K562 (cell line): Measurements from ENCODE around the gene ESPN.

Source experiments
- EP400 ChIP-seq: fragments of 450-650 bp; IDR thresholded peaks from 2 replicates; pipeline ENCODE4 v1.6.1; 2017; ENCODE audit warnings: antibody characterized with exemption, mild to moderate bottlenecking, moderate library complexity
- EZH2 ChIP-seq: IDR thresholded peaks from 2 replicates; pipeline ENCODE4 v1.6.1; 2012; ENCODE audit warnings: low read depth, mild to moderate bottlenecking, inconsistent platforms, low read length, borderline replicate concordance
- HDAC6 ChIP-seq: IDR thresholded peaks from 2 replicates; pipeline ENCODE4 v1.6.1; 2012; ENCODE audit warnings: low read depth, mild to moderate bottlenecking, control low read depth, inconsistent platforms, low read length, moderate library complexity
- HNRNPK ChIP-seq: fragments of 200-400 bp; formaldehyde crosslinking; IDR thresholded peaks from one replicate; pipeline ENCODE4 v1.6.1; 2018; ENCODE audit warnings: mild to moderate bottlenecking, low read depth, low read length; ENCODE audit not compliant: poor library complexity, severe bottlenecking
- HNRNPUL1 ChIP-seq: fragments of 200-400 bp; formaldehyde crosslinking; IDR thresholded peaks from 2 replicates; pipeline ENCODE4 v1.6.1; 2017; ENCODE audit warnings: low read length
- MAFK ChIP-seq: IDR thresholded peaks from 2 replicates; pipeline ENCODE4 v1.6.1; 2011; ENCODE audit warnings: low read length, improper control_type of control experiment
- NR2C2 ChIP-seq, 2 experiments: fragments of 200-800 bp in 1 of 2; sonication (Bioruptor generic) in 1 of 2; sonication (generic) in 1 of 2; formaldehyde crosslinking in 1 of 2; IDR thresholded peaks; 2 replicates each; pipeline versions ENCODE4 v1.6.1 to v1.8.0; 2016 to 2022; ENCODE audit warnings: mild to moderate bottlenecking in 1 of 2, missing compliant biosample characterization in 1 of 2, missing genetic modification characterization in 1 of 2, missing genetic modification reagents in 1 of 2
- SETDB1 ChIP-seq: IDR thresholded peaks from one replicate; pipeline ENCODE4 v1.6.1; 2012; ENCODE audit warnings: low read length, control low read depth, inconsistent platforms
- ZNF212 ChIP-seq: fragments of 450-650 bp; formaldehyde crosslinking; IDR thresholded peaks from 2 replicates; pipeline ENCODE4 v1.4.0; 2020; ENCODE audit warnings: mild to moderate bottlenecking
- TF ChIP-seq, protein P1 (sequence below), 3 experiments: IDR thresholded peaks in 2 of 3; conservative IDR thresholded peaks in 1 of 3; 2 replicates each; pipeline ENCODE4 v1.5.1; 2011 to 2012; ENCODE audit warnings: low read length in 3 of 3, mild to moderate bottlenecking in 3 of 3, control low read depth in 2 of 3, improper control_type of control experiment in 1 of 3, inconsistent platforms in 1 of 3, low read depth in 1 of 3, mixed read lengths in 1 of 3, moderate library complexity in 1 of 3; ENCODE audit not compliant: insufficient read depth in 2 of 3
- TF ChIP-seq, protein P2 (sequence below): sonication (generic); formaldehyde crosslinking; IDR thresholded peaks from 2 replicates; pipeline ENCODE4 v1.8.0; 2022; ENCODE audit warnings: mild to moderate bottlenecking, missing genetic modification reagents, borderline replicate concordance
- TF ChIP-seq, protein P3 (sequence below), 2 experiments: fragments of 450-650 bp; formaldehyde crosslinking in 1 of 2; IDR thresholded peaks; 2 replicates each; pipeline versions ENCODE4 v1.4.0 to v1.6.1; 2014 to 2020; ENCODE audit warnings: mild to moderate bottlenecking in 2 of 2, borderline replicate concordance in 1 of 2, low read depth in 1 of 2

DNA sequence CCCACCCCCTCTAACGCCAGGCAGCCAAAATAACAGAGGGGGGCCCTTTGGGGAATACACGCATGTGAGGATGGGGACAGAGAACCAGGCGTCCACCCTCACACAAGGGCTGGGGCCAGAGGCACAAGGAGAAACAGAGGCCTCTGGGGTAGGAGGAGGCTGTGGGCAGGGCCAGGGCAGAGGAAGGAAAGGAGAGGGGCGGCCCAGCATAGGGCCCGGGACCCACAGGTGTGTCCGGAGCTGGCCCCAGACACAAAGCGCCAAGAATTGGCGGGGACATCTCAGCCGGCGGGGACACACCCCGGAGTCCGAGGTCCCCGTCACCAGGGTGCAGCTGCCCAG is 60.2 kb downstream of the ESPN start:
- no peak for TF ChIP-seq HNRNPUL1
- TF ChIP-seq HDAC6 = no peak
- TF ChIP-seq EP400 = no peak
- TF ChIP-seq HNRNPK = no peak
- TF ChIP-seq ZNF212 (CRISPR knock-in tag) = no peak
- no peak for TF ChIP-seq EZH2
- TF ChIP-seq, protein P1, sequence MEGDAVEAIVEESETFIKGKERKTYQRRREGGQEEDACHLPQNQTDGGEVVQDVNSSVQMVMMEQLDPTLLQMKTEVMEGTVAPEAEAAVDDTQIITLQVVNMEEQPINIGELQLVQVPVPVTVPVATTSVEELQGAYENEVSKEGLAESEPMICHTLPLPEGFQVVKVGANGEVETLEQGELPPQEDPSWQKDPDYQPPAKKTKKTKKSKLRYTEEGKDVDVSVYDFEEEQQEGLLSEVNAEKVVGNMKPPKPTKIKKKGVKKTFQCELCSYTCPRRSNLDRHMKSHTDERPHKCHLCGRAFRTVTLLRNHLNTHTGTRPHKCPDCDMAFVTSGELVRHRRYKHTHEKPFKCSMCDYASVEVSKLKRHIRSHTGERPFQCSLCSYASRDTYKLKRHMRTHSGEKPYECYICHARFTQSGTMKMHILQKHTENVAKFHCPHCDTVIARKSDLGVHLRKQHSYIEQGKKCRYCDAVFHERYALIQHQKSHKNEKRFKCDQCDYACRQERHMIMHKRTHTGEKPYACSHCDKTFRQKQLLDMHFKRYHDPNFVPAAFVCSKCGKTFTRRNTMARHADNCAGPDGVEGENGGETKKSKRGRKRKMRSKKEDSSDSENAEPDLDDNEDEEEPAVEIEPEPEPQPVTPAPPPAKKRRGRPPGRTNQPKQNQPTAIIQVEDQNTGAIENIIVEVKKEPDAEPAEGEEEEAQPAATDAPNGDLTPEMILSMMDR (IDR thresholded peaks at IDR 0.05 in 2 of 3, conservative IDR thresholded peaks at IDR 0.05 in 1 of 3; ENCODE audit: insufficient read depth in 2 of 3, low read depth in 1 of 3, low read length in 3 of 3) = no peak
- no peak for TF ChIP-seq NR2C2 (CRISPR knock-in tag; IDR thresholded peaks at IDR 0.05)
- no peak for TF ChIP-seq NR2C2 (tag; IDR thresholded peaks at IDR 0.05)
- no peak for TF ChIP-seq SETDB1
- TF ChIP-seq, protein P2, sequence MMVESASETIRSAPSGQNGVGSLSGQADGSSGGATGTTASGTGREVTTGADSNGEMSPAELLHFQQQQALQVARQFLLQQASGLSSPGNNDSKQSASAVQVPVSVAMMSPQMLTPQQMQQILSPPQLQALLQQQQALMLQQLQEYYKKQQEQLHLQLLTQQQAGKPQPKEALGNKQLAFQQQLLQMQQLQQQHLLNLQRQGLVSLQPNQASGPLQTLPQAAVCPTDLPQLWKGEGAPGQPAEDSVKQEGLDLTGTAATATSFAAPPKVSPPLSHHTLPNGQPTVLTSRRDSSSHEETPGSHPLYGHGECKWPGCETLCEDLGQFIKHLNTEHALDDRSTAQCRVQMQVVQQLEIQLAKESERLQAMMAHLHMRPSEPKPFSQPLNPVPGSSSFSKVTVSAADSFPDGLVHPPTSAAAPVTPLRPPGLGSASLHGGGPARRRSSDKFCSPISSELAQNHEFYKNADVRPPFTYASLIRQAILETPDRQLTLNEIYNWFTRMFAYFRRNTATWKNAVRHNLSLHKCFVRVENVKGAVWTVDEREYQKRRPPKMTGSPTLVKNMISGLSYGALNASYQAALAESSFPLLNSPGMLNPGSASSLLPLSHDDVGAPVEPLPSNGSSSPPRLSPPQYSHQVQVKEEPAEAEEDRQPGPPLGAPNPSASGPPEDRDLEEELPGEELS = no peak
- TF ChIP-seq, protein P3, sequence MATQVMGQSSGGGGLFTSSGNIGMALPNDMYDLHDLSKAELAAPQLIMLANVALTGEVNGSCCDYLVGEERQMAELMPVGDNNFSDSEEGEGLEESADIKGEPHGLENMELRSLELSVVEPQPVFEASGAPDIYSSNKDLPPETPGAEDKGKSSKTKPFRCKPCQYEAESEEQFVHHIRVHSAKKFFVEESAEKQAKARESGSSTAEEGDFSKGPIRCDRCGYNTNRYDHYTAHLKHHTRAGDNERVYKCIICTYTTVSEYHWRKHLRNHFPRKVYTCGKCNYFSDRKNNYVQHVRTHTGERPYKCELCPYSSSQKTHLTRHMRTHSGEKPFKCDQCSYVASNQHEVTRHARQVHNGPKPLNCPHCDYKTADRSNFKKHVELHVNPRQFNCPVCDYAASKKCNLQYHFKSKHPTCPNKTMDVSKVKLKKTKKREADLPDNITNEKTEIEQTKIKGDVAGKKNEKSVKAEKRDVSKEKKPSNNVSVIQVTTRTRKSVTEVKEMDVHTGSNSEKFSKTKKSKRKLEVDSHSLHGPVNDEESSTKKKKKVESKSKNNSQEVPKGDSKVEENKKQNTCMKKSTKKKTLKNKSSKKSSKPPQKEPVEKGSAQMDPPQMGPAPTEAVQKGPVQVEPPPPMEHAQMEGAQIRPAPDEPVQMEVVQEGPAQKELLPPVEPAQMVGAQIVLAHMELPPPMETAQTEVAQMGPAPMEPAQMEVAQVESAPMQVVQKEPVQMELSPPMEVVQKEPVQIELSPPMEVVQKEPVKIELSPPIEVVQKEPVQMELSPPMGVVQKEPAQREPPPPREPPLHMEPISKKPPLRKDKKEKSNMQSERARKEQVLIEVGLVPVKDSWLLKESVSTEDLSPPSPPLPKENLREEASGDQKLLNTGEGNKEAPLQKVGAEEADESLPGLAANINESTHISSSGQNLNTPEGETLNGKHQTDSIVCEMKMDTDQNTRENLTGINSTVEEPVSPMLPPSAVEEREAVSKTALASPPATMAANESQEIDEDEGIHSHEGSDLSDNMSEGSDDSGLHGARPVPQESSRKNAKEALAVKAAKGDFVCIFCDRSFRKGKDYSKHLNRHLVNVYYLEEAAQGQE (IDR thresholded peaks at IDR 0.05; ENCODE audit: borderline replicate concordance) = no peak
- TF ChIP-seq, protein P3 (CRISPR knock-in tag; IDR thresholded peaks at IDR 0.05; ENCODE audit: low read depth) = no peak
- TF ChIP-seq MAFK = no peak
